ENCODE measurements around the gene PFN3. TPM values are rescaled to one million over a fixed set of nuclear protein-coding genes. Genes with fewer than 3 reads are reported as not detected.
A peak's percentile ranks its signal among the peaks of the same experiment; 100 is the strongest.

Gene PFN3
- total RNA-seq, 1 donor from 2014 or later: not detected

DNA sequence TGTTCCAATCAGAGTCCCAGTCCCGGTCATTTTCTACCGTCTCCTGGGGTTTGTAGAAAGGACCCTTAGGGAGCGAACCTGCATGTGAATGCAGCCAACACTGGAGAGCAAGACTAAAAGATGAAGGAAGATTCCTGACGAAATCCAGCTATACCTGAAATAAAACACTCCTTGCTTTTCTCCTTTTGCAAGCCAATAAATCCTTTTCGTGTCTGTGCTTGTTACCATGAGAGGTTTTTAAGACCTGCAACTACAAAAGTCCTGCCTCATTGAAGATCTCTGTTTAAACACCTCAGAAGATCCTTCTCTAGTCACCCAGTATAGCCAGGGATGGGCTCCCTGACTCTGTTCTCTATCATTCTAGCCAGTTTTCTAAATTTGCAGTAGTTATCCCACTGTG is 26.2 kb downstream of the PFN3 start:
- Histone ChIP-seq H3K27ac (replicated peaks) (no peak overlapping the region), H3K36me3 (no peaks in the 10 kb centered on the region), H3K4me3 (no peak overlapping the region), H3K9me3 (replicated peaks) (no peaks in the 10 kb centered on the region), H3K27me3 (ENCODE audit: low read depth) (peaks cover 25% of the 10 kb centered on the region), H3K4me1 (peaks cover 19% of the 10 kb centered on the region)
- DNase-seq: no peak
- intact Hi-C loops (cut with micrococcal nuclease): no loop called here
- TF ChIP-seq, protein P1, sequence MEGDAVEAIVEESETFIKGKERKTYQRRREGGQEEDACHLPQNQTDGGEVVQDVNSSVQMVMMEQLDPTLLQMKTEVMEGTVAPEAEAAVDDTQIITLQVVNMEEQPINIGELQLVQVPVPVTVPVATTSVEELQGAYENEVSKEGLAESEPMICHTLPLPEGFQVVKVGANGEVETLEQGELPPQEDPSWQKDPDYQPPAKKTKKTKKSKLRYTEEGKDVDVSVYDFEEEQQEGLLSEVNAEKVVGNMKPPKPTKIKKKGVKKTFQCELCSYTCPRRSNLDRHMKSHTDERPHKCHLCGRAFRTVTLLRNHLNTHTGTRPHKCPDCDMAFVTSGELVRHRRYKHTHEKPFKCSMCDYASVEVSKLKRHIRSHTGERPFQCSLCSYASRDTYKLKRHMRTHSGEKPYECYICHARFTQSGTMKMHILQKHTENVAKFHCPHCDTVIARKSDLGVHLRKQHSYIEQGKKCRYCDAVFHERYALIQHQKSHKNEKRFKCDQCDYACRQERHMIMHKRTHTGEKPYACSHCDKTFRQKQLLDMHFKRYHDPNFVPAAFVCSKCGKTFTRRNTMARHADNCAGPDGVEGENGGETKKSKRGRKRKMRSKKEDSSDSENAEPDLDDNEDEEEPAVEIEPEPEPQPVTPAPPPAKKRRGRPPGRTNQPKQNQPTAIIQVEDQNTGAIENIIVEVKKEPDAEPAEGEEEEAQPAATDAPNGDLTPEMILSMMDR (IDR thresholded peaks at IDR 0.05; ENCODE audit: borderline replicate concordance): no peak

GRCh38 chr5:177373806-177374205 is 26.7 kb downstream of the PFN3 start:
- H3K27ac ChIP-seq (replicated peaks): no peak overlapping the region
- peaks cover 25% of the 10 kb centered on the region for H3K27me3 ChIP-seq (ENCODE audit: low read depth)
- no peaks in the 10 kb centered on the region for H3K36me3 ChIP-seq
- no peak for DNase-seq
- H3K9me3 ChIP-seq (replicated peaks): no peaks in the 10 kb centered on the region
- H3K4me1 ChIP-seq: peaks cover 19% of the 10 kb centered on the region
- no peak overlapping the region for H3K4me3 ChIP-seq
- intact Hi-C loops (cut with micrococcal nuclease): no loop called here
- TF ChIP-seq, protein P1 (IDR thresholded peaks at IDR 0.05; ENCODE audit: borderline replicate concordance): no peak

DNA sequence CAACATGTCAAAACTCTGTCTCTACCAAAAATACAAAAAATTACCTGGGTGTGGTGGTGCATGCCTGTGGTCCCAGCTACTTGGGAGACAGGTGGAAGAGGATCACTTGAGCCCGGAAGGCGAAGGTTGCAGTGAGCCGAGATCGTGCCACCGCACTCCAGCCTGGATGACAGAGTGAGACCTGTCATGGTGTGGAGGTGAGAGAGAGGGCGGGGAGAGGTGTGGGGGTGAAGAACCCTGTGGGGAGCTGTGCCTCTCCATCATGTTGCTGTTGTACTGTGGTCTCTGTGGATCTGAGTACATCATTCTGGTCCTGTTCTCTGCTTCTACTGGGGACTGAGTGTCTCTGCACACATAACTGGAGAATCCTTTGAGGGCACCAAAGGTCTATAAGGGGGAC is 27.6 kb downstream of the PFN3 start:
- DNase-seq: no peak
- Histone ChIP-seq H3K27ac (replicated peaks) (no peak overlapping the region), H3K4me3 (no peak overlapping the region), H3K4me1 (peaks cover 23% of the 10 kb centered on the region), H3K9me3 (replicated peaks) (no peaks in the 10 kb centered on the region), H3K27me3 (ENCODE audit: low read depth) (peaks cover 22% of the 10 kb centered on the region), H3K36me3 (no peaks in the 10 kb centered on the region)
- TF ChIP-seq, protein P1 (IDR thresholded peaks at IDR 0.05; ENCODE audit: borderline replicate concordance): no peak
- intact Hi-C loops (cut with micrococcal nuclease): no loop called here

- DNase-seq: no peak
- TF ChIP-seq, protein P1 (IDR thresholded peaks at IDR 0.05; ENCODE audit: borderline replicate concordance): no peak
- Histone ChIP-seq H3K36me3 (no peaks in the 10 kb centered on the region), H3K27me3 (ENCODE audit: low read depth) (peaks cover 18% of the 10 kb centered on the region), H3K4me1 (peaks cover 30% of the 10 kb centered on the region), H3K9me3 (replicated peaks) (no peaks in the 10 kb centered on the region), H3K4me3 (no peak overlapping the region), H3K27ac (replicated peaks) (no peak overlapping the region)
- intact Hi-C loops (cut with micrococcal nuclease): no loop called here
Observed at GRCh38 chr5:177372034-177372896, 28.2 kb downstream of the PFN3 start.

GRCh38 chr5:177371120-177372033 is 29.1 kb downstream of the PFN3 start:
- peak overlapping the region; percentile 3 for H3K27ac ChIP-seq (replicated peaks)
- H3K27me3 ChIP-seq (ENCODE audit: low read depth): peaks cover 18% of the 10 kb centered on the region
- TF ChIP-seq, protein P1 (IDR thresholded peaks at IDR 0.05; ENCODE audit: borderline replicate concordance): no peak

More at GRCh38 chr5:177371120-177372033, 29.1 kb downstream of the PFN3 start:
- Histone ChIP-seq H3K9me3 (replicated peaks) (no peaks in the 10 kb centered on the region), H3K36me3 (no peaks in the 10 kb centered on the region), H3K4me3 (peak overlapping the region; percentile 61), H3K4me1 (peaks cover 39% of the 10 kb centered on the region)
- no peak for DNase-seq
- intact Hi-C loops (cut with micrococcal nuclease): no loop called here

Measured in left ventricle myocardium inferior (tissue), 1 donor.